ENCODE results near the gene CLEC12A.
"Not testable (repeated sequence)": the region's sequence is repeated elsewhere in the genome, so short reads cannot be mapped to it uniquely, and the experiment has no call there.

CLEC12A gene

GRCh38 chr12:10021342-10021741 lies 50.1 kb downstream of the CLEC12A start:
- no peak overlapping the region for H3K27ac Mint-ChIP-seq
- H3K4me1 Mint-ChIP-seq = no peaks in the 10 kb centered on the region
- no peaks in the 10 kb centered on the region for H3K9me3 Mint-ChIP-seq
- TF ChIP-seq CTCF (IDR thresholded peaks at IDR 0.05; ENCODE audit: unreplicated experiment in 3 of 3) = no peak
- no peak overlapping the region for H3K4me3 Mint-ChIP-seq
- no peaks in the 10 kb centered on the region for H3K27me3 Mint-ChIP-seq (ENCODE audit: low read depth)
- no peaks in the 10 kb centered on the region for H3K36me3 Mint-ChIP-seq (ENCODE audit: low read depth)

- H3K27ac Mint-ChIP-seq = no peak overlapping the region
- H3K4me3 Mint-ChIP-seq = no peak overlapping the region
- no peaks in the 10 kb centered on the region for H3K27me3 Mint-ChIP-seq (ENCODE audit: low read depth)
- no peaks in the 10 kb centered on the region for H3K36me3 Mint-ChIP-seq (ENCODE audit: low read depth)
- H3K9me3 Mint-ChIP-seq = no peaks in the 10 kb centered on the region
- no peak for TF ChIP-seq CTCF (IDR thresholded peaks at IDR 0.05; ENCODE audit: unreplicated experiment in 3 of 3)
- no peaks in the 10 kb centered on the region for H3K4me1 Mint-ChIP-seq
Observed at GRCh38 chr12:10025236-10025635, 54.0 kb downstream of the CLEC12A start.

DNA sequence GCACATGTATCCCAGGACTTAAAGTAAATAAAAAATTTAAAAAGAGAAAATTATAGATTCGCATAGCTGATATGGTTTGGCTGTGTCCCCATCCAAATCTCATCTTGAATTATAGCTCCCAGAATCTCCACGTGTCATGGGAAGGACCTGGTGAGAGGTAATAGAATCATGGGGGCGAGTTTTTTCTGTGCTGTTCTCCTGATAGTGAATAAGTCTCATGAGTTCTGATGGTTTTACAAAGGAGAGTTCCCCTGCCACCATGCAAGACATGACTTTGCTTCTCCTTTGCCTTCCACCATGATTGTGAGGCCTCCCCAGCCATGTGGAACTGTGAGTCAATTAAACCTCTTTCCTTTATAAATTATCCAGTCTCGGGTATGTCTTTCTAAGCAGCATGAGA lies 55.5 kb downstream of the CLEC12A start:
- H3K4me1 Mint-ChIP-seq; H3K4me3 Mint-ChIP-seq; H3K9me3 Mint-ChIP-seq; H3K27ac Mint-ChIP-seq; H3K36me3 Mint-ChIP-seq (ENCODE audit: low read depth); H3K27me3 Mint-ChIP-seq (ENCODE audit: low read depth): not testable (repeated sequence)

DNA sequence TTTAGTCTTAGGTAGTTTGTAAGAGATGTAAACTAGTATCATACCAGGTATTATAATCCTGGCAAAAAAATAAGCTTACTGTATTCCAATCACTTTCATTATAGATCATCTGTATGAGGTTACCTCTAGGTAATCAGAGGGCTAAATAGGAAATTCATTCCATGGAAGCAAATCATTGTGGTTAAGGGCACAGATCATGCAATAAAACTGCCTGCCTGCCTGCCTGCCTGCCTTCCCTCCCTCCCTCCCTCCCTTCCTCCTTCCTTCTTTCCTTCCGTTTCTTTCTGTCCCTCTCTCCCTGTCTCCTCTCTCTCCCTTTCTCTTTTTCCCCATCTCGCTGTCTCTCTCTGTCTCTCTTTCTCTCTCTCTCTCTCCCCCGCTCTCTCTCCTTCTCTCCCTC lies 56.1 kb downstream of the CLEC12A start:
- Mint-ChIP-seq H3K27ac (no peak overlapping the region), H3K4me3 (no peak overlapping the region), H3K4me1 (no peaks in the 10 kb centered on the region), H3K9me3 (no peaks in the 10 kb centered on the region), H3K36me3 (ENCODE audit: low read depth) (no peaks in the 10 kb centered on the region), H3K27me3 (ENCODE audit: low read depth) (no peaks in the 10 kb centered on the region)
- TF ChIP-seq CTCF (IDR thresholded peaks at IDR 0.05; ENCODE audit: unreplicated experiment in 3 of 3) = no peak

DNA sequence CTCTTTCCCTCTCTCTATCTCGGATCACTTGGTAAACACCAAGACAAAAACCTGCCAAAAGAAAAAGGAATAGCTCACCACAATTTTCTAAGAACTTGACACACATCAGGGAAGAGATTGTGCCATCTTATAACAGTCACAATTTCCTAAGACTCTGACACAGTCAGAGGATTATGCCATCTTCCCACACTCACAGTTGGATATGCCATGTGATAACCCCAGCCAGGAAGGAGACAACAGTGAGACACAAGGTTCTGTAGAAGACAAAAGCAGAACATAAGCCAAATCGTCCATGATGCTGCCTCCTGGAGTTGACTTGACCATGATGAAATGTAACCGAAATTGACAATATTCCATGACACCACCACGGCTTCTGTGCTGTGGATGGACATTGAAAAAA lies 56.5 kb downstream of the CLEC12A start:
- H3K36me3 Mint-ChIP-seq (ENCODE audit: low read depth) = no peaks in the 10 kb centered on the region
- H3K27me3 Mint-ChIP-seq (ENCODE audit: low read depth) = no peaks in the 10 kb centered on the region
- no peak for TF ChIP-seq CTCF (IDR thresholded peaks at IDR 0.05; ENCODE audit: unreplicated experiment in 3 of 3)
- no peaks in the 10 kb centered on the region for H3K4me1 Mint-ChIP-seq
- no peak overlapping the region for H3K27ac Mint-ChIP-seq
- no peaks in the 10 kb centered on the region for H3K9me3 Mint-ChIP-seq
- no peak overlapping the region for H3K4me3 Mint-ChIP-seq

DNA sequence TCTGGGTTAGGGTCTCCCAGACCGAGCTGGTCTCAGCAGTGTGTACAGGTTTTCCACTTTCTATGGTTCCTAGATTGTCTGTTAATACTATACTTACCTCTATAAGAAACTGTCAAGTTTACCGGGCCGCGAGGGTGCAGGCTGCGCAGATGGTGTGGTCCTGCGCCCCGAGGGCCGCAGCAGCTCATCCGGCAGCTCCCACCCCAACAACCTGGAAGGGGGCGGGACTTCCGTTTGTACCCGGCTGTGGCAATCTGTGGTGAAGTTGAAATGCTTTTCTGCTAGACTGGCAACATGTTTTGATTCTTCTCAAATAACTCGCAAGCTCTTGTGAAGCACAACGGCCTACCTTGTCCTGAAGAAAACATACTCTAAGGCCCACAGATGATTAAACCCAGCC lies 59.2 kb downstream of the CLEC12A start, which contains the start of gene CLEC9A:
CLEC9A (plus strand) TSS at position 237 of the 400 bp plus-strand sequence. CDS start 22,006 bp downstream, outside the sequence.
- Mint-ChIP-seq H3K4me1 (no peaks in the 10 kb centered on the region), H3K9me3 (no peaks in the 10 kb centered on the region), H3K4me3 (no peak within 1 kb of the TSS), H3K36me3 (ENCODE audit: low read depth) (no peaks in the 10 kb centered on the region), H3K27me3 (ENCODE audit: low read depth) (no peaks in the 10 kb centered on the region), H3K27ac (no peak within 1 kb of the TSS)
- TF ChIP-seq CTCF (IDR thresholded peaks at IDR 0.05; ENCODE audit: unreplicated experiment in 3 of 3) = no peak
